ENCODE measurements around the gene ARIH2. TPM values are rescaled to one million over a fixed set of nuclear protein-coding genes. Genes with fewer than 3 reads are reported as not detected.

Gene ARIH2
- polyA plus RNA-seq, 4 donors = 42.7 to 70.1 (median 47.2) TPM

- WGBS, 3 donors = 92 to 94% (median 93%) methylated on average over 5 of the region's 5 CpGs
- Histone ChIP-seq H3K4me1 (ENCODE audit: control insufficient read depth in 3 of 3, insufficient read depth in 2 of 3, low read depth in 1 of 3, low read length in 2 of 3) (no peaks in the 10 kb centered on the region), H3K36me3 (ENCODE audit: control insufficient read depth in 3 of 3, insufficient read depth in 2 of 3, low read depth in 1 of 3, low read length in 3 of 3) (peaks cover 0 to 27% (median 8%) of the 10 kb centered on the region in 3 donors), H3K27ac (ENCODE audit: low read depth in 1 of 3, low read length in 2 of 3) (no peak overlapping the region), H3K4me3 (ENCODE audit: low read depth in 1 of 3, low read length in 3 of 3) (no peak overlapping the region), H3K9me3 (ENCODE audit: control insufficient read depth in 2 of 2, insufficient read depth in 1 of 2, low read depth in 1 of 2, low read length in 1 of 2) (no peaks in the 10 kb centered on the region), H3K27me3 (ENCODE audit: control insufficient read depth in 3 of 3, insufficient read depth in 3 of 3, low read length in 3 of 3) (no peaks in the 10 kb centered on the region)
- DNase-seq (no peak), FAIRE-seq (no peak)
Observed at GRCh38 chr3:48934333-48934991, 15.8 kb downstream of the ARIH2 start.

- WGBS, 3 donors = 89 to 94% (median 92%) methylated on average over 4 of the region's 4 CpGs
- Histone ChIP-seq H3K36me3 (ENCODE audit: control insufficient read depth in 3 of 3, insufficient read depth in 2 of 3, low read depth in 1 of 3, low read length in 3 of 3) (peaks cover 0 to 27% (median 8%) of the 10 kb centered on the region in 3 donors), H3K4me3 (ENCODE audit: low read depth in 1 of 3, low read length in 3 of 3) (no peak overlapping the region), H3K9me3 (ENCODE audit: control insufficient read depth in 2 of 2, insufficient read depth in 1 of 2, low read depth in 1 of 2, low read length in 1 of 2) (no peaks in the 10 kb centered on the region), H3K27ac (ENCODE audit: low read depth in 1 of 3, low read length in 2 of 3) (no peak overlapping the region), H3K27me3 (ENCODE audit: control insufficient read depth in 3 of 3, insufficient read depth in 3 of 3, low read length in 3 of 3) (no peaks in the 10 kb centered on the region), H3K4me1 (ENCODE audit: control insufficient read depth in 3 of 3, insufficient read depth in 2 of 3, low read depth in 1 of 3, low read length in 2 of 3) (no peaks in the 10 kb centered on the region)
- FAIRE-seq = no peak
- DNase-seq = no peak
Observed at GRCh38 chr3:48935530-48935929, 16.9 kb downstream of the ARIH2 start.

GRCh38 chr3:48938156-48938555 is 19.5 kb downstream of the ARIH2 start:
- Histone ChIP-seq H3K27ac (ENCODE audit: low read depth in 1 of 3, low read length in 2 of 3) (no peak overlapping the region), H3K9me3 (ENCODE audit: control insufficient read depth in 2 of 2, insufficient read depth in 1 of 2, low read depth in 1 of 2, low read length in 1 of 2) (no peaks in the 10 kb centered on the region), H3K4me1 (ENCODE audit: control insufficient read depth in 3 of 3, insufficient read depth in 2 of 3, low read depth in 1 of 3, low read length in 2 of 3) (no peaks in the 10 kb centered on the region), H3K27me3 (ENCODE audit: control insufficient read depth in 3 of 3, insufficient read depth in 3 of 3, low read length in 3 of 3) (no peaks in the 10 kb centered on the region), H3K4me3 (ENCODE audit: low read depth in 1 of 3, low read length in 3 of 3) (no peak overlapping the region), H3K36me3 (ENCODE audit: control insufficient read depth in 3 of 3, insufficient read depth in 2 of 3, low read depth in 1 of 3, low read length in 3 of 3) (peaks cover 2 to 11% (median 8%) of the 10 kb centered on the region in 3 donors)
- FAIRE-seq = no peak
- no peak for DNase-seq

GRCh38 chr3:48938689-48939088 is 20.0 kb downstream of the ARIH2 start:
- WGBS, 3 donors = 84 to 87% (median 84%) methylated on average over 3 of the region's 3 CpGs
- H3K4me1 ChIP-seq (ENCODE audit: control insufficient read depth in 3 of 3, insufficient read depth in 2 of 3, low read depth in 1 of 3, low read length in 2 of 3) = no peaks in the 10 kb centered on the region
- H3K4me3 ChIP-seq (ENCODE audit: low read depth in 1 of 3, low read length in 3 of 3) = no peak overlapping the region
- no peaks in the 10 kb centered on the region for H3K9me3 ChIP-seq (ENCODE audit: control insufficient read depth in 2 of 2, insufficient read depth in 1 of 2, low read depth in 1 of 2, low read length in 1 of 2)
- DNase-seq (no peak), FAIRE-seq (no peak)
- H3K36me3 ChIP-seq (ENCODE audit: control insufficient read depth in 3 of 3, insufficient read depth in 2 of 3, low read depth in 1 of 3, low read length in 3 of 3) = peaks cover 2 to 8% (median 8%) of the 10 kb centered on the region in 3 donors
- H3K27ac ChIP-seq (ENCODE audit: low read depth in 1 of 3, low read length in 2 of 3) = no peak overlapping the region
- H3K27me3 ChIP-seq (ENCODE audit: control insufficient read depth in 3 of 3, insufficient read depth in 3 of 3, low read length in 3 of 3) = no peaks in the 10 kb centered on the region

- Histone ChIP-seq H3K4me3 (ENCODE audit: low read depth in 1 of 3, low read length in 3 of 3) (no peak overlapping the region), H3K36me3 (ENCODE audit: control insufficient read depth in 3 of 3, insufficient read depth in 2 of 3, low read depth in 1 of 3, low read length in 3 of 3) (peaks cover 5 to 7% (median 6%) of the 10 kb centered on the region in 3 donors), H3K27ac (ENCODE audit: low read depth in 1 of 3, low read length in 2 of 3) (no peak overlapping the region), H3K4me1 (ENCODE audit: control insufficient read depth in 3 of 3, insufficient read depth in 2 of 3, low read depth in 1 of 3, low read length in 2 of 3) (no peaks in the 10 kb centered on the region), H3K27me3 (ENCODE audit: control insufficient read depth in 3 of 3, insufficient read depth in 3 of 3, low read length in 3 of 3) (no peaks in the 10 kb centered on the region), H3K9me3 (ENCODE audit: control insufficient read depth in 2 of 2, insufficient read depth in 1 of 2, low read depth in 1 of 2, low read length in 1 of 2) (no peaks in the 10 kb centered on the region)
- DNase-seq = no peak
- 83 to 92% (median 90%) methylated on average over 2 of the region's 2 CpGs for WGBS, 3 donors
- no peak for FAIRE-seq
Observed at GRCh38 chr3:48945432-48945831, 26.8 kb downstream of the ARIH2 start.

GRCh38 chr3:48945891-48946549 is 27.4 kb downstream of the ARIH2 start:
- Histone ChIP-seq H3K4me1 (ENCODE audit: control insufficient read depth in 3 of 3, insufficient read depth in 2 of 3, low read depth in 1 of 3, low read length in 2 of 3) (no peaks in the 10 kb centered on the region), H3K9me3 (ENCODE audit: control insufficient read depth in 2 of 2, insufficient read depth in 1 of 2, low read depth in 1 of 2, low read length in 1 of 2) (no peaks in the 10 kb centered on the region), H3K36me3 (ENCODE audit: control insufficient read depth in 3 of 3, insufficient read depth in 2 of 3, low read depth in 1 of 3, low read length in 3 of 3) (peaks cover 5 to 7% (median 6%) of the 10 kb centered on the region in 3 donors), H3K27me3 (ENCODE audit: control insufficient read depth in 3 of 3, insufficient read depth in 3 of 3, low read length in 3 of 3) (no peaks in the 10 kb centered on the region), H3K27ac (ENCODE audit: low read depth in 1 of 3, low read length in 2 of 3) (no peak overlapping the region), H3K4me3 (ENCODE audit: low read depth in 1 of 3, low read length in 3 of 3) (no peak overlapping the region)
- 74 to 87% (median 80%) methylated on average over 4 of the region's 4 CpGs for WGBS, 3 donors
- DNase-seq (no peak), FAIRE-seq (no peak)

GRCh38 chr3:48949376-48949717 is 30.7 kb downstream of the ARIH2 start:
- peaks cover 3 to 17% (median 8%) of the 10 kb centered on the region in 3 donors for H3K36me3 ChIP-seq (ENCODE audit: control insufficient read depth in 3 of 3, insufficient read depth in 2 of 3, low read depth in 1 of 3, low read length in 3 of 3)
- H3K9me3 ChIP-seq (ENCODE audit: control insufficient read depth in 2 of 2, insufficient read depth in 1 of 2, low read depth in 1 of 2, low read length in 1 of 2) = no peaks in the 10 kb centered on the region
- no peaks in the 10 kb centered on the region for H3K4me1 ChIP-seq (ENCODE audit: control insufficient read depth in 3 of 3, insufficient read depth in 2 of 3, low read depth in 1 of 3, low read length in 2 of 3)
- FAIRE-seq (no peak), DNase-seq (no peak)
- WGBS, 3 donors = 64 to 91% (median 76%) methylated on average over 2 of the region's 2 CpGs
- H3K27ac ChIP-seq (ENCODE audit: low read depth in 1 of 3, low read length in 2 of 3) = no peak overlapping the region
- no peak overlapping the region for H3K4me3 ChIP-seq (ENCODE audit: low read depth in 1 of 3, low read length in 3 of 3)
- H3K27me3 ChIP-seq (ENCODE audit: control insufficient read depth in 3 of 3, insufficient read depth in 3 of 3, low read length in 3 of 3) = no peaks in the 10 kb centered on the region

GRCh38 chr3:48950051-48950450 is 31.4 kb downstream of the ARIH2 start:
- Histone ChIP-seq H3K4me1 (ENCODE audit: control insufficient read depth in 3 of 3, insufficient read depth in 2 of 3, low read depth in 1 of 3, low read length in 2 of 3) (no peaks in the 10 kb centered on the region), H3K9me3 (ENCODE audit: control insufficient read depth in 2 of 2, insufficient read depth in 1 of 2, low read depth in 1 of 2, low read length in 1 of 2) (no peaks in the 10 kb centered on the region), H3K27me3 (ENCODE audit: control insufficient read depth in 3 of 3, insufficient read depth in 3 of 3, low read length in 3 of 3) (no peaks in the 10 kb centered on the region), H3K27ac (ENCODE audit: low read depth in 1 of 3, low read length in 2 of 3) (no peak overlapping the region), H3K4me3 (ENCODE audit: low read depth in 1 of 3, low read length in 3 of 3) (no peak overlapping the region), H3K36me3 (ENCODE audit: control insufficient read depth in 3 of 3, insufficient read depth in 2 of 3, low read depth in 1 of 3, low read length in 3 of 3) (peaks cover 0 to 22% (median 11%) of the 10 kb centered on the region in 3 donors)
- WGBS, 3 donors = 87 to 94% (median 92%) methylated on average over 1 of the region's 1 CpG
- DNase-seq = no peak
- no peak for FAIRE-seq
